GM23248 (cell line): ENCODE results near the gene FBXO2. TPM values are rescaled to one million over a fixed set of nuclear protein-coding genes. Genes with fewer than 3 reads are reported as not detected.

Experiments used
- DNase-seq: peaks from one replicate; pipeline ENCODE4 v3.0.0-alpha.2; 2015
- H2AFZ ChIP-seq: fragments of 200-600 bp; sonication (generic); 2 replicates; pipeline ENCODE4 v1.6.1; 2016; ENCODE audit warnings: antibody characterized with exemption
- H3F3A ChIP-seq: fragments of 200-600 bp; sonication (generic); 2 replicates; pipeline ENCODE4 v1.6.1; 2016; ENCODE audit warnings: mild to moderate bottlenecking, antibody characterized with exemption, mixed run types; ENCODE audit not compliant: insufficient read depth
- H3K27ac ChIP-seq: fragments of 200-600 bp; sonication (generic); 2 replicates; pipeline ENCODE4 v1.5.1; 2016; ENCODE audit warnings: mild to moderate bottlenecking
- H3K27me3 ChIP-seq: fragments of 200-600 bp; sonication (generic); replicated peaks from 2 replicates; pipeline ENCODE4 v1.6.1; 2016; ENCODE audit warnings: mild to moderate bottlenecking; ENCODE audit not compliant: insufficient read depth
- H3K36me3 ChIP-seq: fragments of 200-600 bp; sonication (generic); 2 replicates; pipeline ENCODE4 v1.6.1; 2016; ENCODE audit warnings: low read depth, mild to moderate bottlenecking
- H3K4me1 ChIP-seq: fragments of 200-600 bp; sonication (generic); 2 replicates; pipeline ENCODE4 v1.6.1; 2016; ENCODE audit warnings: mild to moderate bottlenecking; ENCODE audit not compliant: insufficient read depth
- H3K4me2 ChIP-seq: fragments of 200-600 bp; sonication (generic); one replicate; pipeline ENCODE4 v1.6.1; 2016; ENCODE audit warnings: mild to moderate bottlenecking; ENCODE audit not compliant: unreplicated experiment
- H3K4me3 ChIP-seq: fragments of 200-600 bp; sonication (generic); 2 replicates; pipeline ENCODE4 v1.5.1; 2016; ENCODE audit warnings: mild to moderate bottlenecking
- H3K79me2 ChIP-seq: fragments of 200-600 bp; sonication (generic); 2 replicates; pipeline ENCODE4 v1.6.1; 2016; ENCODE audit warnings: mild to moderate bottlenecking; ENCODE audit not compliant: insufficient read depth
- H3K9ac ChIP-seq: fragments of 200-600 bp; sonication (generic); 2 replicates; pipeline ENCODE4 v1.6.1; 2016; ENCODE audit warnings: mild to moderate bottlenecking
- H3K9me2 ChIP-seq: fragments of 200-600 bp; sonication (generic); 2 replicates; pipeline ENCODE4 v1.6.1; 2016; ENCODE audit warnings: mixed run types, mild to moderate bottlenecking, moderate library complexity; ENCODE audit not compliant: insufficient read depth
- H3K9me3 ChIP-seq: fragments of 200-600 bp; sonication (generic); one replicate; pipeline ENCODE4 v1.6.1; 2017; ENCODE audit warnings: low read depth
- H4K20me1 ChIP-seq: fragments of 200-600 bp; sonication (generic); 2 replicates; pipeline ENCODE4 v1.6.0; 2016; ENCODE audit not compliant: insufficient read depth
- EZH2 ChIP-seq: fragments of 200-600 bp; sonication (generic); IDR thresholded peaks from 2 replicates; pipeline ENCODE4 v1.6.1; 2018; ENCODE audit warnings: antibody characterized with exemption, mild to moderate bottlenecking; ENCODE audit not compliant: insufficient read depth, poor library complexity, severe bottlenecking
- EZH2phosphoT487 ChIP-seq: fragments of 200-600 bp; sonication (generic); IDR thresholded peaks from 2 replicates; pipeline ENCODE4 v1.6.1; 2018; ENCODE audit warnings: antibody characterized with exemption, moderate library complexity, mild to moderate bottlenecking, low read depth; ENCODE audit not compliant: insufficient read depth
- WGBS, 2 experiments: methylation state at CpG; one replicate each; pipeline ENCODE4 v1.1.6; 2015 to 2017; ENCODE audit warnings: low lambda C conversion rate in 2 of 2, low coverage in 1 of 2; ENCODE audit errors: missing lambda C conversion rate in 2 of 2; 5-methylcytosine and 5-hydroxymethylcytosine counted together
- in situ Hi-C: fragments of 300-500 bp; cut with MboI; formaldehyde crosslinking; loops from 2 replicates; pipeline ENCODE4 v1.15.0; 2020
- polyA plus RNA-seq: library from polyadenylated mRNA; unstranded; fragments of >200 nt; fragmentation: Nextera tagmentation; extraction: Ambion mirVana; gene quantifications from 2 replicates; pipeline ENCODE4 v1.2.1, GENCODE V29; 2016
- total RNA-seq: library from RNA; depleted of rRNA; stranded (reverse); fragments of >200 nt; shearing (Covaris generic); gene quantifications from 2 replicates; pipeline ENCODE4 v1.2.3, GENCODE V29; 2014

Gene FBXO2
- total and polyA plus RNA-seq, 2 experiments from 2014 or later, result 0.54 to 1.1 TPM

GRCh38 chr1:11653861-11654136 is 430 bp downstream of the FBXO2 start:
- no peak for DNase-seq
- Histone ChIP-seq H3K27ac (no peak overlapping the region), H3K79me2 (no peaks in the 10 kb centered on the region), H2AFZ (peak overlapping the region; percentile 49; the same call in 1 of the 2 replicates), H3K9me2 (no peaks in the 10 kb centered on the region), H3K4me1 (no peaks in the 10 kb centered on the region), H3K9ac (no peak overlapping the region), H3F3A (no peaks in the 10 kb centered on the region), H3K4me2 (no peak overlapping the region), H3K36me3 (no peaks in the 10 kb centered on the region; the same call in 1 of the 2 replicates), H3K9me3 (no peaks in the 10 kb centered on the region), H3K4me3 (no peak overlapping the region; the same call in 1 of the 2 replicates), H3K27me3 (no peaks in the 10 kb centered on the region), H4K20me1 (no peaks in the 10 kb centered on the region)
- TF ChIP-seq EZH2 (no peak), EZH2phosphoT487 (no peak)
- 90 to 95% methylated on average over 7 of the region's 7 CpGs for WGBS, 2 experiments
- in situ Hi-C loops, result no loop called here

DNA sequence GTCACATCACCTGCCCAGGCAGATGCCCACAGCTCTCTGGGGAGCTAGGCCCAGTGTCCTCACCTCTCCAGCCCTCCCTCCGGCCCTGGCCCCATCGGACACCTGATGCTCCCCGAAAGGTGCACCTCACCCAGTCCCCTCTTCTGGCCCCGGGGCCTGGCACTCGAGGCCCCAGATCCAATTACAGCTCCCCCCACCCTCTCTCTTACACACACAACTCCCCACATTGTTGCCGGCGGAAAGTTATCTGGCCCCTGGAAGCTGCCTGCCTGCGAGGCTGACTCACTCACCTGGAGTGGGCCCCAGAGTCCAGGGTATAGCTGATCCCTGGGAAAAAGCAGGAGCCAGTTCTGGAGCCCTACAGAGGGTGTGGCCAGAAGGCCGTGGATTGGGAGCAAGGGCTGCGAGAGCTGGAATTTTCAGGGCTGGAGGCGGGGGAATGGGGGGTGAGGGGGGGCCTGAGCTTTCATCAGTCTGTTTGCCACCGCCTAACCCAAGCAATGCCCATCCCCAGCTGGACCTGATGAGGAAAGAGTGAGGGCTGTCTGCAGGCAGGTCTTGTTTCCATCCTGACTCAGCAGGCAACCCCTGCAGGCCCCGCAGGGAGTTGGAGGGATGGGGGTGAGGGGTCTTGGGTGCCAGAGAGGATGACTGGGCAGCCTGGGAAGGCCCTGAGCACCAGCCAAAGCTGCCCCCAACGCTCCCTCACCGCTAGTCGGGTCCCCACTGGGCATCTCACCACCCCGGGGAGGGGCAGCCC is 948 bp downstream of the FBXO2 start:
- Histone ChIP-seq H3K9me2 (no peaks in the 10 kb centered on the region), H3K4me1 (no peaks in the 10 kb centered on the region), H3K9ac (no peak overlapping the region), H3K27ac (no peak overlapping the region), H2AFZ (no peak overlapping the region), H3K4me3 (no peak overlapping the region), H3K27me3 (no peaks in the 10 kb centered on the region), H3K79me2 (no peaks in the 10 kb centered on the region), H3K9me3 (no peaks in the 10 kb centered on the region), H3K4me2 (no peak overlapping the region), H3K36me3 (no peaks in the 10 kb centered on the region), H4K20me1 (no peaks in the 10 kb centered on the region), H3F3A (no peaks in the 10 kb centered on the region)
- DNase-seq, result no peak
- TF ChIP-seq EZH2 (no peak), EZH2phosphoT487 (no peak)
- in situ Hi-C loops, result no loop called here
- WGBS, 2 experiments, result 85 to 86% methylated on average over 13 to 17 of the region's 17 CpGs

DNA sequence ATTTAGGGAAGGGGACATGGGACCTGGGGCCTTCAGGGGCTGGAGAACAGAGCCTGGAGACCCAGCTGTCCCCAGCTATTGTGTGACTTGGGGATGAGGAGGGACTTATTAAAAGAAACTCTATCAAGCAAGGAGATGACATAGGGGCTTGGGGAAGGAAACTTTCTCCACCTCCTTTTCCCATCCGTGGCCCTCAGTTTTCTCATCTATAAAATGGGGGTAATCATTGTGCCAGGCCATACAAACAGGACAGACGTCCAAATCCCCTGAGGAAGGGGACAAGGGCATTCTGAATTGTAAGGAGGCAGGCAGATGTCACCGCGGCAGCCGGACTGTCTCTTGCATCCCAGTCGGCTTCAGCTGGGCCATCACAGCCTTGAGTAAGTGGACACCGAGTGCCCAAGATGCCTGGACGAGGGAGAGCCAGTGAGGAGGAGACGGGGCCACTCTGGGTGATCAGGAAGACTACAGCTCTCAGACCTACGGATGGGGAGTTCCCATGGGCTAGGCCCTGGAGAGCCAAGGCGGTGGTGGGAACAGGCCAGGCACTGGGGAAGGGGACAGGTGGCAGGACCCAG is 1.9 kb downstream of the FBXO2 start:
- Histone ChIP-seq H4K20me1 (no peaks in the 10 kb centered on the region), H3K9me3 (no peaks in the 10 kb centered on the region), H3K9ac (no peak overlapping the region), H3F3A (no peaks in the 10 kb centered on the region), H3K4me3 (no peak overlapping the region), H3K9me2 (no peaks in the 10 kb centered on the region), H3K4me1 (no peaks in the 10 kb centered on the region), H3K27ac (no peak overlapping the region), H2AFZ (no peak overlapping the region), H3K79me2 (no peaks in the 10 kb centered on the region), H3K27me3 (no peaks in the 10 kb centered on the region), H3K4me2 (no peak overlapping the region), H3K36me3 (no peaks in the 10 kb centered on the region)
- in situ Hi-C loops, result no loop called here
- WGBS, 2 experiments, result 71 to 74% methylated on average over 11 of the region's 11 CpGs
- no peak for DNase-seq
- TF ChIP-seq EZH2phosphoT487, result no peak
- TF ChIP-seq EZH2, result no peak

- DNase-seq, result no peak
- Histone ChIP-seq H3K9ac (no peak overlapping the region), H3K9me3 (no peaks in the 10 kb centered on the region), H3K4me2 (no peak overlapping the region), H2AFZ (no peak overlapping the region), H3K36me3 (no peaks in the 10 kb centered on the region), H3K4me1 (no peaks in the 10 kb centered on the region), H3K4me3 (no peak overlapping the region), H3K27ac (no peak overlapping the region), H3K9me2 (no peaks in the 10 kb centered on the region), H3K79me2 (no peaks in the 10 kb centered on the region), H3F3A (no peaks in the 10 kb centered on the region), H4K20me1 (no peaks in the 10 kb centered on the region), H3K27me3 (no peaks in the 10 kb centered on the region)
- 72 to 80% methylated on average over 4 of the region's 4 CpGs for WGBS, 2 experiments
- in situ Hi-C loops, result no loop called here
- TF ChIP-seq EZH2phosphoT487 (no peak), EZH2 (no peak)
These were observed 3.2 kb downstream of the FBXO2 start for GRCh38 chr1:11651017-11651416.
